ENCODE results near the gene ELOVL3. TPM values are rescaled to one million over a fixed set of nuclear protein-coding genes. Genes with fewer than 3 reads are reported as not detected.

ELOVL3 gene, protein sequence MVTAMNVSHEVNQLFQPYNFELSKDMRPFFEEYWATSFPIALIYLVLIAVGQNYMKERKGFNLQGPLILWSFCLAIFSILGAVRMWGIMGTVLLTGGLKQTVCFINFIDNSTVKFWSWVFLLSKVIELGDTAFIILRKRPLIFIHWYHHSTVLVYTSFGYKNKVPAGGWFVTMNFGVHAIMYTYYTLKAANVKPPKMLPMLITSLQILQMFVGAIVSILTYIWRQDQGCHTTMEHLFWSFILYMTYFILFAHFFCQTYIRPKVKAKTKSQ
- not detected for total RNA-seq
- long read RNA-seq: 0 reads

- Histone ChIP-seq H3K9me3 (replicated peaks) (no peaks in the 10 kb centered on the region), H3K27me3 (ENCODE audit: low read depth) (peaks cover 32% of the 10 kb centered on the region), H3K27ac (replicated peaks) (peak within 1 kb of the TSS; percentile 82), H3K36me3 (no peaks in the 10 kb centered on the region), H3K4me1 (peaks cover 30% of the 10 kb centered on the region), H3K4me3 (peak within 1 kb of the TSS; percentile 57)
- intact Hi-C loops (cut with micrococcal nuclease): loop anchor here (5.0 to 10.0 kb wide), 2 partner anchors 61 to 126 kb away; no protein-coding TSS in a partner anchor
- no peak for TF ChIP-seq CTCF (IDR thresholded peaks at IDR 0.05; ENCODE audit: borderline replicate concordance)
- DNase-seq: peak; percentile 95
These were observed at the start of gene ELOVL3 for GRCh38 chr10:102225646-102226541. Gene ELOVL3 (plus strand): TSS chr10:102226299. CDS start chr10:102226549, 250 bp downstream.

DNA sequence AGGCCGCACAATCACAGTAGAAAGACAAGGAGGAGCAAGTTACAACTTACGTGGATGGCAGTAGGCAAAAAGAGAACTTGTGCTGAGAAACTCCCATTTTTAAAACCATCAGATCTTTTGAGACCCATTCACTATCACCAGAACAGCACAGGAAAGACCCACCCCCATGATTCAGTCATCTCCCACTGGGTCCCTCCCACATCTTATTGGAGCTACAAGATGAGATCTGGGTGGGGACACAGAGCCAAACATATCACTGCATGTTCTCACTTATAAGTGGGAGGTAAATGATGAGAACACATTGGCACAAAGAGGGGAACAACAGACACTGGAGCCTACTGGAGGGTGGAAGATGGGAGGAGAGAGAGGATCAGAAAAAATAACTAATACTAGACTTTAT is 41.5 kb upstream of the ELOVL3 start:
- Histone ChIP-seq H3K27me3 (ENCODE audit: low read depth) (peaks cover 5% of the 10 kb centered on the region), H3K27ac (replicated peaks) (no peak overlapping the region), H3K9me3 (replicated peaks) (no peaks in the 10 kb centered on the region), H3K36me3 (no peaks in the 10 kb centered on the region), H3K4me3 (no peak overlapping the region), H3K4me1 (no peaks in the 10 kb centered on the region)
- intact Hi-C loops (cut with micrococcal nuclease): no loop called here
- no peak for TF ChIP-seq CTCF (IDR thresholded peaks at IDR 0.05; ENCODE audit: borderline replicate concordance)
- no peak for DNase-seq

GRCh38 chr10:102185272-102185671 is 40.8 kb upstream of the ELOVL3 start:
- TF ChIP-seq CTCF (IDR thresholded peaks at IDR 0.05; ENCODE audit: borderline replicate concordance): no peak
- no peaks in the 10 kb centered on the region for H3K4me1 ChIP-seq
- no peak for DNase-seq
- intact Hi-C loops (cut with micrococcal nuclease): no loop called here
- H3K36me3 ChIP-seq: no peaks in the 10 kb centered on the region
- H3K9me3 ChIP-seq (replicated peaks): no peaks in the 10 kb centered on the region
- no peaks in the 10 kb centered on the region for H3K27me3 ChIP-seq (ENCODE audit: low read depth)
- no peak overlapping the region for H3K4me3 ChIP-seq
- H3K27ac ChIP-seq (replicated peaks): no peak overlapping the region

GRCh38 chr10:102185811-102186527 is 40.1 kb upstream of the ELOVL3 start:
- no peaks in the 10 kb centered on the region for H3K36me3 ChIP-seq

More at GRCh38 chr10:102185811-102186527, 40.1 kb upstream of the ELOVL3 start:
- H3K27me3 ChIP-seq (ENCODE audit: low read depth): no peaks in the 10 kb centered on the region
- no peak for DNase-seq
- no peaks in the 10 kb centered on the region for H3K4me1 ChIP-seq
- H3K4me3 ChIP-seq: no peak overlapping the region
- no peaks in the 10 kb centered on the region for H3K9me3 ChIP-seq (replicated peaks)
- intact Hi-C loops (cut with micrococcal nuclease): no loop called here
- TF ChIP-seq CTCF (IDR thresholded peaks at IDR 0.05; ENCODE audit: borderline replicate concordance): no peak
- no peak overlapping the region for H3K27ac ChIP-seq (replicated peaks)
